Measurements from ENCODE around the gene TALDO1.

GRCh38 chr11:809287-810039 is 62.2 kb downstream of the TALDO1 start, which contains the start of gene RPLP2:
- TF ChIP-seq FOXM1 (IDR thresholded peaks at IDR 0.05; ENCODE audit: borderline replicate concordance) (no peak), SUZ12 (IDR thresholded peaks at IDR 0.05) (no peak), SP1 (IDR thresholded peaks at IDR 0.05) (no peak), ARNT (IDR thresholded peaks at IDR 0.05) (no peak)
